ENCODE results near the gene GPLD1.

GRCh38 chr6:24436979-24437378 is 52.4 kb downstream of the GPLD1 start:
- no peak for TF ChIP-seq CTCF (IDR thresholded peaks at IDR 0.05)
- no peak for TF ChIP-seq POLR2AphosphoS5 (IDR thresholded peaks at IDR 0.05; ENCODE audit: insufficient read depth in 1 of 2, low read depth in 1 of 2)

Measured in vagina (tissue), 2 donors.